ENCODE data around the gene SPARC.

The SPARC gene

GRCh38 chr5:151617841-151618710, 68.6 kb downstream of the SPARC start:
- no peak overlapping the region for H3K4me3 ChIP-seq (replicated peaks in 1 of 2; ENCODE audit: low read depth in 2 of 2, low read length in 2 of 2)
- DNase-seq (ENCODE audit: low read depth in 2 of 2), result no peak

GRCh38 chr5:151617383-151617840, 69.3 kb downstream of the SPARC start:
- no peak for DNase-seq (ENCODE audit: low read depth in 2 of 2)
- H3K4me3 ChIP-seq (replicated peaks in 1 of 2; ENCODE audit: low read depth in 2 of 2, low read length in 2 of 2), result no peak overlapping the region
- no peak for TF ChIP-seq CTCF (IDR thresholded peaks at IDR 0.05; ENCODE audit: low read depth, low read length)

More at GRCh38 chr5:151617841-151618710, 68.6 kb downstream of the SPARC start:
- no peak for TF ChIP-seq CTCF (IDR thresholded peaks at IDR 0.05; ENCODE audit: low read depth, low read length)

- H3K4me3 ChIP-seq (replicated peaks in 1 of 2; ENCODE audit: low read depth in 2 of 2, low read length in 2 of 2), result no peak overlapping the region
- no peak for TF ChIP-seq CTCF (IDR thresholded peaks at IDR 0.05; ENCODE audit: low read depth, low read length)
- DNase-seq (ENCODE audit: low read depth in 2 of 2), result no peak
Observed at GRCh38 chr5:151615431-151615830, 71.3 kb downstream of the SPARC start.

GRCh38 chr5:151614565-151614964, 72.2 kb downstream of the SPARC start:
- no peak overlapping the region for H3K4me3 ChIP-seq (replicated peaks in 1 of 2; ENCODE audit: low read depth in 2 of 2, low read length in 2 of 2)
- no peak for DNase-seq (ENCODE audit: low read depth in 2 of 2)
- no peak for TF ChIP-seq CTCF (IDR thresholded peaks at IDR 0.05; ENCODE audit: low read depth, low read length)

GRCh38 chr5:151612689-151613427, 73.9 kb downstream of the SPARC start:
- no peak for DNase-seq (ENCODE audit: low read depth in 2 of 2)
- no peak for TF ChIP-seq CTCF (IDR thresholded peaks at IDR 0.05; ENCODE audit: low read depth, low read length)
- H3K4me3 ChIP-seq (replicated peaks in 1 of 2; ENCODE audit: low read depth in 2 of 2, low read length in 2 of 2), result no peak overlapping the region

GRCh38 chr5:151611127-151611775, 75.5 kb downstream of the SPARC start:
- no peak for DNase-seq (ENCODE audit: low read depth in 2 of 2)
- no peak overlapping the region for H3K4me3 ChIP-seq (replicated peaks in 1 of 2; ENCODE audit: low read depth in 2 of 2, low read length in 2 of 2)
- TF ChIP-seq CTCF (IDR thresholded peaks at IDR 0.05; ENCODE audit: low read depth, low read length), result no peak
